OCI-LY7 (cell line): ENCODE data around the gene BAG1.

Source experiments
- CTCF ChIP-seq: fragments of 200-600 bp; sonication (generic); conservative IDR thresholded peaks from 2 replicates; pipeline ENCODE4 v1.5.1; 2014; ENCODE audit warnings: mild to moderate bottlenecking, antibody characterized with exemption, low read length, moderate library complexity, mixed read lengths
- EZH2phosphoT487 ChIP-seq: fragments of 200-600 bp; sonication (generic); IDR thresholded peaks from 2 replicates; pipeline ENCODE4 v1.6.1; 2018; ENCODE audit warnings: low read depth, borderline replicate concordance, mild to moderate bottlenecking, mixed run types, antibody characterized with exemption, low read length, moderate library complexity, mixed read lengths

- TF ChIP-seq EZH2phosphoT487: no peak
- TF ChIP-seq CTCF: no peak
Measured at GRCh38 chr9:33265211-33265865, 830 bp upstream of the BAG1 start.
